ENCODE data around the gene C4A. TPM values are rescaled to one million over a fixed set of nuclear protein-coding genes. Genes with fewer than 3 reads are reported as not detected.
"Not testable (repeated sequence)": the region's sequence is repeated elsewhere in the genome, so short reads cannot be mapped to it uniquely, and the experiment has no call there.

Gene C4A
- total RNA-seq, 1 experiment from 2014 or later = 4.3 TPM

DNA sequence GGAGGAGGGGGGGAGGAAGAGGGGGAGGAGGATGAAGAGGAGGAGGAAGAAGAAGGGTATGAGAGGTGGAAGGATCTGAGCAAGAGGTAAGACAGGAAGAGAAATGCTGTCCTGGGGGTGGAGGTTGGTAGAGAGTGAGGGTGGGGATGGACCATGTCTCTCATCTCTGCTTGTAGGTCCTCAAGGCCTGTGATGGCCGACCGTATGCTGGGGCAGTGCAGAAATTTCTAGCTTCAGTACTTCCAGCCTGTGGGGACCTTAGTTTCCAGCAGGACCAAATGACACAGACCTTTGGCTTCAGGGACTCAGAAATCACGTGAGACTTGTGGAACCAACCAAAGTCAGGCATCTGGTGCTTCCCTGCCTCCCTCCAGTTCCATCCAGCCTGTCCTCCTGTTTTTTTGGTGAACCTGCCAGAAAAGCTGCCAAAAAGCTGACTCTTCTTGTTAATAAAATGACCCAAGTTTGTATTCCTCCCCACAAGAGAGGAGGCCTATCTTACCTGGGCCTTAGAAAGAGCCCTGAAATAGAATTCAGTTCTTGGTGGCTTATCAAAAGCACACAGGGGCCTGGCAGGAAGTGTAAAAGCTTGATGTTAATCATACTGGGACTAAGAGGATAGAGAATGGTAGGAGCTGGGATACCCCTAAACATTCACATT, 2.5 kb upstream of the C4A start:
- Histone ChIP-seq H3K14ac (ENCODE audit: insufficient read depth, low read length) (no peak overlapping the region), H3K18ac (ENCODE audit: insufficient read length, low read depth, low read length) (no peak overlapping the region), H3K4ac (ENCODE audit: low read depth, low read length) (no peak overlapping the region), H3K23ac (ENCODE audit: insufficient read length, low read depth, low read length) (no peak overlapping the region), H4K5ac (ENCODE audit: insufficient read length, low read depth, low read length) (no peak overlapping the region), H3K9me3 (ENCODE audit: control insufficient read depth, low read depth, low read length) (no peaks in the 10 kb centered on the region), H3K4me2 (ENCODE audit: insufficient read depth, insufficient read length, low read length) (no peak overlapping the region), H3K4me1 (ENCODE audit: insufficient read depth, low read length) (no peaks in the 10 kb centered on the region), H3K27ac (ENCODE audit: insufficient read length, low read depth, low read length) (no peak overlapping the region), H2AK5ac (ENCODE audit: insufficient read length, low read length) (no peak overlapping the region), H3K79me2 (ENCODE audit: insufficient read depth, low read length) (no peaks in the 10 kb centered on the region), H2BK12ac (ENCODE audit: insufficient read length, low read depth, low read length) (no peak overlapping the region), H2BK120ac (ENCODE audit: low read depth, low read length, poor library complexity, severe bottlenecking) (no peak overlapping the region), H4K91ac (ENCODE audit: insufficient read length, low read depth, low read length) (no peak overlapping the region), H3K56ac (ENCODE audit: insufficient read length, low read depth, low read length) (no peak overlapping the region), H4K20me1 (ENCODE audit: control insufficient read depth, insufficient read depth, insufficient read length) (no peaks in the 10 kb centered on the region), H2BK20ac (ENCODE audit: low read depth, low read length, poor library complexity, severe bottlenecking) (no peak overlapping the region), H2AFZ (ENCODE audit: low read length) (no peak overlapping the region), H3T11ph (ENCODE audit: low read length) (no peak overlapping the region), H4K8ac (replicated peaks; ENCODE audit: insufficient read length, low read depth, low read length) (no peak overlapping the region), H2BK15ac (ENCODE audit: low read depth, low read length) (no peak overlapping the region), H3K9ac (ENCODE audit: extremely low read depth, insufficient read length, low read length) (no peak overlapping the region), H2BK5ac (ENCODE audit: insufficient read length, low read length) (no peak overlapping the region), H3K27me3 (ENCODE audit: insufficient read depth, low read length) (no peaks in the 10 kb centered on the region), H3K79me1 (ENCODE audit: insufficient read depth, low read depth, low read length, poor library complexity, severe bottlenecking) (no peaks in the 10 kb centered on the region), H3K23me2 (ENCODE audit: insufficient read length, low read depth, low read length, poor library complexity, severe bottlenecking) (no peaks in the 10 kb centered on the region)
- no CpG with 5 or more reads among the region's 3 CpGs for WGBS (ENCODE audit: extremely low coverage, insufficient read length, low lambda C conversion rate)
- H3K4me3 Mint-ChIP-seq = no peak overlapping the region
- H3K27ac Mint-ChIP-seq = no peak overlapping the region
- peaks cover 6 to 10% of the 10 kb centered on the region in 2 experiments for H3K9me3 Mint-ChIP-seq
- no peak for DNase-seq
- peaks cover 0 to 4% of the 10 kb centered on the region in 2 experiments; a peak in 2 of 4 replicates for H3K4me1 Mint-ChIP-seq
- H3K36me3 Mint-ChIP-seq (ENCODE audit: insufficient read depth in 1 of 3, low read depth in 3 of 3) = peaks cover 13 to 27% (median 23%) of the 10 kb centered on the region in 3 experiments
- H3K27me3 Mint-ChIP-seq (ENCODE audit: low read depth) = no peaks in the 10 kb centered on the region
- TF ChIP-seq, protein P1, sequence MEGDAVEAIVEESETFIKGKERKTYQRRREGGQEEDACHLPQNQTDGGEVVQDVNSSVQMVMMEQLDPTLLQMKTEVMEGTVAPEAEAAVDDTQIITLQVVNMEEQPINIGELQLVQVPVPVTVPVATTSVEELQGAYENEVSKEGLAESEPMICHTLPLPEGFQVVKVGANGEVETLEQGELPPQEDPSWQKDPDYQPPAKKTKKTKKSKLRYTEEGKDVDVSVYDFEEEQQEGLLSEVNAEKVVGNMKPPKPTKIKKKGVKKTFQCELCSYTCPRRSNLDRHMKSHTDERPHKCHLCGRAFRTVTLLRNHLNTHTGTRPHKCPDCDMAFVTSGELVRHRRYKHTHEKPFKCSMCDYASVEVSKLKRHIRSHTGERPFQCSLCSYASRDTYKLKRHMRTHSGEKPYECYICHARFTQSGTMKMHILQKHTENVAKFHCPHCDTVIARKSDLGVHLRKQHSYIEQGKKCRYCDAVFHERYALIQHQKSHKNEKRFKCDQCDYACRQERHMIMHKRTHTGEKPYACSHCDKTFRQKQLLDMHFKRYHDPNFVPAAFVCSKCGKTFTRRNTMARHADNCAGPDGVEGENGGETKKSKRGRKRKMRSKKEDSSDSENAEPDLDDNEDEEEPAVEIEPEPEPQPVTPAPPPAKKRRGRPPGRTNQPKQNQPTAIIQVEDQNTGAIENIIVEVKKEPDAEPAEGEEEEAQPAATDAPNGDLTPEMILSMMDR (conservative IDR thresholded peaks at IDR 0.05) = no peak

DNA sequence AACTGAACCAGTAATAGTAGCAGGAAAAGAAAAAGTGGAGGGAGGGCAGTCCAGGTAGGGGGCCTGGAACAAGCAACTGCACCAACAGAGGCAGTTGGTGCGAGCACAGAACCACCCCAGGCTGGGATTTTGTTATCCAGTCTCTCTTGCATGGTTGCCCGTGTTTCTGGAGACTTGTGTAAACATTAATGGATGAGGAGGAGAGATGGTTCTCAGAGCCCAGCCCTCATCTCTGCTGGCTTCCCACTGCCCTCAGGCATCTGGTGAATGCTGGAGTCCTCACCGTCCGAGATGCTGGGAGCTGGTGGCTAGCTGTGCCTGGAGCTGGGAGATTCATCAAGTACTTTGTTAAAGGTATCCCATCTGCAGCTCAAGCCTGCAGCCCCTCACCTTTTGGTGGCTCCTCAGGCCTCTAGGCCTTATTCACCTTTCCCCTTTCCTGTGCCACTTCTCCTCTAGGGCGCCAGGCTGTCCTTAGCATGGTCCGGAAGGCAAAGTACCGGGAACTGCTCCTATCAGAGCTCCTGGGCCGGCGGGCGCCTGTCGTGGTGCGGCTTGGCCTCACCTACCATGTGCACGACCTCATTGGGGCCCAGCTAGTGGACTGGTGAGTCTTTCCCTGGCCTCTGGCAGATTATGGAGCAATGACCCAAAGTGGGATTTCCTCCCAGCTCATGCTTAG, 1.5 kb upstream of the C4A start:
- H3K79me1 ChIP-seq (ENCODE audit: insufficient read depth, low read depth, low read length, poor library complexity, severe bottlenecking); H4K8ac ChIP-seq (replicated peaks; ENCODE audit: insufficient read length, low read depth, low read length); H2BK15ac ChIP-seq (ENCODE audit: low read depth, low read length); H4K91ac ChIP-seq (ENCODE audit: insufficient read length, low read depth, low read length); H3T11ph ChIP-seq (ENCODE audit: low read length); H4K5ac ChIP-seq (ENCODE audit: insufficient read length, low read depth, low read length); H3K9ac ChIP-seq (ENCODE audit: extremely low read depth, insufficient read length, low read length); H3K14ac ChIP-seq (ENCODE audit: insufficient read depth, low read length); H3K4me3 Mint-ChIP-seq; H2AK5ac ChIP-seq (ENCODE audit: insufficient read length, low read length); H2BK12ac ChIP-seq (ENCODE audit: insufficient read length, low read depth, low read length); DNase-seq; H3K4me2 ChIP-seq (ENCODE audit: insufficient read depth, insufficient read length, low read length); H3K4ac ChIP-seq (ENCODE audit: low read depth, low read length); H3K27ac ChIP-seq (ENCODE audit: insufficient read length, low read depth, low read length); H2BK20ac ChIP-seq (ENCODE audit: low read depth, low read length, poor library complexity, severe bottlenecking); H3K23ac ChIP-seq (ENCODE audit: insufficient read length, low read depth, low read length); H3K9me3 Mint-ChIP-seq; H3K27me3 ChIP-seq (ENCODE audit: insufficient read depth, low read length); H2BK5ac ChIP-seq (ENCODE audit: insufficient read length, low read length); H3K4me1 ChIP-seq (ENCODE audit: insufficient read depth, low read length); H3K23me2 ChIP-seq (ENCODE audit: insufficient read length, low read depth, low read length, poor library complexity, severe bottlenecking); H3K27me3 Mint-ChIP-seq (ENCODE audit: low read depth); H3K18ac ChIP-seq (ENCODE audit: insufficient read length, low read depth, low read length); H2BK120ac ChIP-seq (ENCODE audit: low read depth, low read length, poor library complexity, severe bottlenecking); H2AFZ ChIP-seq (ENCODE audit: low read length); H3K9me3 ChIP-seq (ENCODE audit: control insufficient read depth, low read depth, low read length); H3K56ac ChIP-seq (ENCODE audit: insufficient read length, low read depth, low read length); H3K4me1 Mint-ChIP-seq; H4K20me1 ChIP-seq (ENCODE audit: control insufficient read depth, insufficient read depth, insufficient read length); H3K27ac Mint-ChIP-seq; H3K79me2 ChIP-seq (ENCODE audit: insufficient read depth, low read length): not testable (repeated sequence)
- WGBS (ENCODE audit: extremely low coverage, insufficient read length, low lambda C conversion rate) = no CpG with 5 or more reads among the region's 13 CpGs
- peaks cover 10 to 18% (median 17%) of the 10 kb centered on the region in 3 experiments for H3K36me3 Mint-ChIP-seq (ENCODE audit: insufficient read depth in 1 of 3, low read depth in 3 of 3)

Data from H9 (cell line).